ENCODE data around the gene NPY. TPM values are rescaled to one million over a fixed set of nuclear protein-coding genes. Genes with fewer than 3 reads are reported as not detected.

The NPY gene
- total RNA-seq, 1 donor from 2014 or later: not detected

GRCh38 chr7:24316340-24316739 lies 32.4 kb downstream of the NPY start:
- DNase-seq: no peak

- no peak for DNase-seq
Observed at GRCh38 chr7:24318326-24318725, 34.3 kb downstream of the NPY start.

- no peak for DNase-seq
Observed at GRCh38 chr7:24319209-24319608, 35.2 kb downstream of the NPY start.

- no peak for DNase-seq
Observed at GRCh38 chr7:24323961-24324480, 40.0 kb downstream of the NPY start.

- DNase-seq: no peak
Observed at GRCh38 chr7:24325708-24326107, 41.7 kb downstream of the NPY start.

GRCh38 chr7:24328050-24328449 lies 44.1 kb downstream of the NPY start:
- no peak for DNase-seq

- DNase-seq: no peak
Observed at GRCh38 chr7:24328894-24329293, 44.9 kb downstream of the NPY start.

GRCh38 chr7:24334012-24334411 lies 50.0 kb downstream of the NPY start:
- no peak for DNase-seq

- no peak for DNase-seq
Observed at GRCh38 chr7:24334627-24335026, 50.6 kb downstream of the NPY start.

GRCh38 chr7:24336461-24336860 lies 52.5 kb downstream of the NPY start:
- no peak for DNase-seq

GRCh38 chr7:24337180-24337579 lies 53.2 kb downstream of the NPY start:
- no peak for DNase-seq

- no peak for DNase-seq
Observed at GRCh38 chr7:24339575-24339974, 55.6 kb downstream of the NPY start.

GRCh38 chr7:24340727-24341126 lies 56.7 kb downstream of the NPY start:
- DNase-seq: no peak
